ENCODE data around the gene ATAD1. TPM values are rescaled to one million over a fixed set of nuclear protein-coding genes. Genes with fewer than 3 reads are reported as not detected.

Gene ATAD1
- polyA plus RNA-seq, 12 donors, result 21.9 to 35.9 (median 31.3) TPM; not detected in 1

DNA sequence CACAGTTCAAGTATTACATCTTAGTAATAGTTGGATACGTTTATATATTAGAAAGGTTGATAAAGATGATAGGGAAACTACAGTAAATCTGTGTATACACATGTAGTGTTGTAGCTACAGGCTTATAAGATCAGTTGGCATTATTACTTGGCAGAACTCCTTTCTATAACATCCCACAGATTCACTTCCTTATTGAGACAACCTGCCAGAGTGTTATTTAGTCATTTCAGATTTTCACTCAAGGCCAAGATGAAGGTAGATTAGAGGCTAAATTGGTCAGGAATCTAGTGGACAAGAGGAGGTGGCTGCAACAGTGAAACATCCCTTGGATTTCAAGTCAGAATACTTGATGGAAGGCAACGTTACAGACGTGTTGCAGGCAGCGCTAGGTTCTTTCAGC is 95.3 kb downstream of the ATAD1 start:
- no peak for DNase-seq

DNA sequence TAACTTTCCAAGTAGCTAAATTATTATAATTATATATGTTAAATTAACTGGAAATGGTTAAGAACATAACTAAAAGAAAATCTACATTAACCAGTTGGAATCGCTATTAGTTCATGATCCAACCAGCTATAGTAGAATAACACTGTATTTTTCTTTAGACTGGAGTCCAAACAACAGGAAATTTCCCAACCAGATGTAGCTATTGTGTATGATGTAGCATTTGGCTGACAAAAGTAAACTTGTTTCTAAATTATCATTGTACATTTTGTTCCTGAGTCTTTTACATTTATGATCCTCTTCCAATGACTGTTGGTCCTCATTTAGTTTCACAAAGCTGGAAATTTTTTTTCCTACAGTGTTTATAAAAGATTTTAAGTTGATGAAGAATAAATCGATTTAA is 96.2 kb downstream of the ATAD1 start:
- no peak for DNase-seq

GRCh38 chr10:87720665-87721064 is 97.4 kb downstream of the ATAD1 start:
- no peak for DNase-seq

DNA sequence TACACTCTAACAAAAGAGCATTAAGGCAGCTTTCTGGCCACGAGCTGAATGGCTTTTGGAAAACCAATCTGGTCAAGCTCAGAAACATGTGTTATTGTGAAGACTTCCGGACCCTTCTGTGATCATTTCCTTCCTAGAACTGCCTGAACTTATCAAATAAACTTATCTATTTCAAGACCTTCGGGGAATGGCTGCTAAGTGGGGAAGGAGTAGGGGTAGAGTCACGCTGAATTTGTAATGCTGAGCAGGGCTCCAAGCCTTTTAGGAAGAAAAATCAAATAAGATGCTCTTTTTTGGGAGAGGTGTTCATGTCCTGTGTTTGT is 101.7 kb downstream of the ATAD1 start:
- DNase-seq, result no peak

DNA sequence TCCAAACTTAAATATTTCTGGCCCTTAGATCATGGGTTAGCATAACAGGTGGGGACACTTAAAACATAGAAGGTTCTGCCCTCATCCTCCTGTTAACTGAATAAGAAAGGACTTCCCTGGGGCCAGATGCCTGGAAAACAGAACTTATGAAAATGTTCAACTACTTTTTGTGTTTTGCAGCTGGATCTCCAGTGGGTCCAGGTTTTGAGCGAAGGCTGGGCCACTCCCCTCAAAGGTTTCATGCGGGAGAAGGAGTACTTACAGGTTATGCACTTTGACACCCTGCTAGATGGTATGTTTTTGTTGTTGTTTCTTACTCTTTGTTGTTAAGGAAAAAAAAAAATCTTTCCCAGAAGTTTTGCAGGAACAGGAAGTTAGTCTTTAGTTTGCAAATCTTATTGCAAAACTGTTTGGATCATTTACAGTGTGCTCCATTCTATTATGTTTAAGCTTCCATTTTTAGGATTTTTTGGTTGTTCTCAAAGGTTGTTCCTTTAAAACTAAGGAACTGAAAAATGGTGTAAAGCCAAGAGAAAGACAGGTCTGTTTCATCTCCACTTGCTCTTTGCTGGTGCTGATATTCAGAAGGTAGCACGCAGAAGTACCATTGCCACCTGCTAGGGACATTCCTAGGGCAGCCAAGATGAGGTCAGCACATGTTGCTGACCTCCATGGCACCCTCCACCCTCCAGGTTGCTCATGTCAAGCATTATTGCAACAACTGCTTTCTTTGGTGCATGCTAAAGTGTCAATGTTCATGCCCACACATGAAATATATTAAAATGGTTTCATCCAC is 102.3 kb downstream of the ATAD1 start:
- DNase-seq, result no peak

- DNase-seq, result no peak
Measured at GRCh38 chr10:87713707-87714106, 104.3 kb downstream of the ATAD1 start.

DNA sequence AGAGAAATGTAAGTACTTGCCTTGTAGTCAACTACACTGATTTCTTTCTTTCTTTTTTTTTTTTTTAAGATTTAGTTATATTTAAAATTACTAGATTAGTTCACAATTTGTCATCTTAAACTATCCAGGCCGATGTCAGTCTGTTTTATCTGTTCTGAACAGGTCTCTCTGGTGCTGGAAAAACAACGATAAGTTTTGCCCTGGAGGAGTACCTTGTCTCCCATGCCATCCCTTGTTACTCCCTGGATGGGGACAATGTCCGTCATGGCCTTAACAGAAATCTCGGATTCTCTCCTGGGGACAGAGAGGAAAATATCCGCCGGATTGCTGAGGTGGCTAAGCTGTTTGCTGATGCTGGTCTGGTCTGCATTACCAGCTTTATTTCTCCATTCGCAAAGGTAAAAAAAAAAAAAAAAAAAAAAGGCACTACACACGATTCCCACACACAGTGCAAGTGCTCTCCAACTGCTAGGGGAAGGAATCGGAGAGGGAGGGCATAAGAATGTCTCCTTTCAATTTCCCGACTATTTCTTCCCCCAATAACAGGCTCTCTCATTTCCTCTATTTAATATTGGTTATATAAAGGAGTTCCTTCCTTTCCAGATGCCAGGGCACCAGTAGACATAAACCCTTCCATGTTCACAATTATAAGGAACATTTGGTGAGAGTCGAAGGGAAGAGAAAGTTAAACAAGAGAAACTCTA is 105.0 kb downstream of the ATAD1 start:
- DNase-seq, result no peak

DNA sequence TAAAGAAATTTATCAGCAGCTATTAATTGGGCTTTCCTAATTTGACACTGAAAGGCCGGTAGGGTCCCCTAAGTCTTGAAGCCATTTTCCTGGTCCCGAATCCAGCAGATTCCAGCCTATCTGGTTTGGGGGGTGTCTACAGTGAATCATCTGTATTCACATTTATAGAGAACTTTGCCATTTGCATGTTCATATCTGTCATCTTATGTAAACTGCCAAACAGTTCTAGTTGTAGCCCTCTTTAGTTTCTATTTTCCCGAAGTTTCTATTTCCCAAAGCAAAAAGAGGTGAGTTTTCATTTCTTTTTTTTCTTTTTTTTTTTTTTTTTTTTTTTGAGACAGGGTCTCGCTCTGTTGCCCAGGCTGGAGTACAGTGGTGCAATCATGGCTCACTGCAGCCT is 110.8 kb downstream of the ATAD1 start:
- DNase-seq, result no peak

DNA sequence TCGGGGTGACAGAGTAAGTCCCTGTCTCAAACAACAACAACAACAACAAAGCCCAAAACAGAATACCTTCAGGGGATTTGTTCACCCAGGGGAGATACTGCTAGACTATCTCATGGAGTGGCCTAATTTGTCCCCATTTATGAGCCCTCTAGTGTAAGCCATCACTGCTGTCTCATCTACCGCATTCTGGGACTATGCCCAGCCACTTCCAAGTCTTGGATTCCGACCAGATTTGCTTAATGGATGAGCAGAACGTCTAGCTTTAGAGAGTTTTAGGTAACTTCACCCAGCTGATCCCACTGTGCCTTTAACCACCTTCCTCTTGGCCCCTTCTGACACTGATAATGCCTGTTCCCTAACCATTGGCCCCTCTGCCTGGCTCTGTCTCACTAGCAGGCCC is 111.3 kb downstream of the ATAD1 start:
- DNase-seq, result no peak

DNA sequence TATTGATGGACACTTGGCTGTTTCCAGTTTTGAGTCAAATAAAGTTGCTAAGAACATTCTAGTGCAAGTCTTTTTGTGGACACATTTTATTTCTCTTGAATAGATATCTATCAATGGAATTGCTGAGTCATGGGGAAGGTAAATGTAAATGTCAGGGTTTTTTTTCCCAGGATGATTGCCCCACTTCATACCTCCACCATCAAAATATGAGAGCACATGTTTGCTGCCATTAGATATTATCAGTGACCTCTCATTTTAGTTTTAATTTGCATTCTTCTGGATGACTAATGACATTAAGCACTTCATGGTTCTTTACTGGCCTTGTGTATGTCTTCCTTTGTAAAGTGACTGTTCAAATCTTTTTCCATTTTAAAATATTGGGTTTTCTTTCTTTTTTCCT is 112.7 kb downstream of the ATAD1 start:
- no peak for DNase-seq

DNA sequence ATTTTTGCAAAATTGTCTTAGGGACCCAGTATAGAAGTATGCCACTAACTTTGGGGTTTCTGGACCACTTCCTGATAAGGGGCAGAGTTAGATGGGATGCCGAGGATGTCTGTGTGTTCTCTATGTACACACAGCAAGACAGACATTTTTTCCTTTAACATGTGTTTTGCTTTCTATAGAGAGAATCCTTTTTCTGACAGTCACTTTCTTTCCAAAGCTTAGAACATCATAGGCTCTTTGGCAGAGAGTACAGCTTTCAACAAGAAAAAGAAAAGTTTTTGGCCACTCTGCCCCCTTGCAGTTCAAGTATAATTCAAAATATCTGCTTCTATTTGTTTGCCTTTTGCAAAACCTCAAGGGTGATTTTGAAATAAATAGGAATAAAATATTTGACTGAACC is 114.3 kb downstream of the ATAD1 start:
- peak; percentile 31 for DNase-seq

DNA sequence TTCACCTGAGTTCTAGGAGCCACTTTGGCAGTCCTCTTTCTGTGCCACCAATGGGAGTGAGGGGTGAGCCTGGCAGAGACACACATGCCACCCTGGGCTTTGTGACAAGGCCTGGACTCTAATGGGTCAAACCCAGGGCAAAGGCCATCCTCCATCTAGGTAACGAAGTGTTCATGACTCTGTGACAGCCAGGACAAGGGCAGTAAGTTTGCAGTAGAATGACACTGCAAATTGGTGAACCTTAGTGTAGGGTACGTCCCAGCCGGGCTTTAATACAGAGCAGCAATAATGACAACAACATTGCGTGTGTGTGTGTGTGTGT is 115.1 kb downstream of the ATAD1 start:
- DNase-seq, result no peak

- no peak for DNase-seq
Measured at GRCh38 chr10:87702260-87702972, 115.6 kb downstream of the ATAD1 start.

Other genes starting within 250 kb of the ATAD1 start
- 10 to 100 TPM in 5 of 12 donors, 1 to 10 TPM in 6, not detected in 1; 6.3 to 20.7 (median 9.7) TPM for gene PAPSS2, start 158.3 kb downstream of the ATAD1 start, polyA plus RNA-seq (ENCODE audit: insufficient read length in 12 of 12)
- gene KLLN, start 45.3 kb upstream of the ATAD1 start, polyA plus RNA-seq (ENCODE audit: insufficient read length in 12 of 12), result under 1 TPM in 10 of 12 donors, not detected in 2; 0.31 to 0.76 (median 0.42) TPM
- 100 to 1,000 TPM in 1 of 12 donors, 10 to 100 TPM in 11; 40.6 to 106 (median 50.1) TPM for gene PTEN, start 45.4 kb upstream of the ATAD1 start, polyA plus RNA-seq (ENCODE audit: insufficient read length in 12 of 12)